Measurements from ENCODE around the gene PHEX. TPM values are rescaled to one million over a fixed set of nuclear protein-coding genes. Genes with fewer than 3 reads are reported as not detected.

PHEX gene
- total RNA-seq, 2 donors from 2014 or later: not detected

- Histone ChIP-seq H3K4me1 (no peaks in the 10 kb centered on the region), H3K9me3 (no peaks in the 10 kb centered on the region), H3K27ac (no peak overlapping the region), H3K27me3 (no peaks in the 10 kb centered on the region), H3K4me3 (no peak overlapping the region), H3K36me3 (replicated peaks in 1 of 2; ENCODE audit: insufficient read depth in 1 of 2, low read depth in 2 of 2) (no peaks in the 10 kb centered on the region)
- DNase-seq (no peak), ATAC-seq (no peak)
- no peak for TF ChIP-seq POLR2A (IDR thresholded peaks at IDR 0.05)
- no peak for TF ChIP-seq CTCF (IDR thresholded peaks at IDR 0.05)
- intact Hi-C loops (cut with DNase I): no loop called here
- 83 to 88% methylated on average over 1 of the region's 1 CpG for WGBS, 2 donors
Observed at GRCh38 chrX:22097012-22097694, 65.0 kb downstream of the PHEX start.

- H3K9me3 ChIP-seq: no peaks in the 10 kb centered on the region
- DNase-seq: no peak
- H3K27me3 ChIP-seq: no peaks in the 10 kb centered on the region
- intact Hi-C loops (cut with DNase I): no loop called here
- no peaks in the 10 kb centered on the region for H3K36me3 ChIP-seq (replicated peaks in 1 of 2; ENCODE audit: insufficient read depth in 1 of 2, low read depth in 2 of 2)
- no peak overlapping the region for H3K4me3 ChIP-seq
- 87 to 94% methylated on average over 3 to 5 of the region's 6 CpGs for WGBS, 2 donors
- H3K4me1 ChIP-seq: no peaks in the 10 kb centered on the region
- no peak for ATAC-seq
- TF ChIP-seq CTCF (IDR thresholded peaks at IDR 0.05): no peak
- no peak for TF ChIP-seq POLR2A (IDR thresholded peaks at IDR 0.05)
- no peak overlapping the region for H3K27ac ChIP-seq
Observed at GRCh38 chrX:22105231-22105630, 73.1 kb downstream of the PHEX start.

- no peaks in the 10 kb centered on the region for H3K36me3 ChIP-seq (replicated peaks in 1 of 2; ENCODE audit: insufficient read depth in 1 of 2, low read depth in 2 of 2)
- H3K4me1 ChIP-seq: peaks cover 4% of the 10 kb centered on the region
- H3K9me3 ChIP-seq: no peaks in the 10 kb centered on the region
- no peak for ATAC-seq
- intact Hi-C loops (cut with DNase I): no loop called here
- 85 to 90% methylated on average over 1 to 2 of the region's 2 CpGs for WGBS, 2 donors
- no peak overlapping the region for H3K27ac ChIP-seq
- no peak for DNase-seq
- TF ChIP-seq CTCF (IDR thresholded peaks at IDR 0.05) (no peak), POLR2A (IDR thresholded peaks at IDR 0.05) (no peak)
- H3K4me3 ChIP-seq: no peak overlapping the region
- no peaks in the 10 kb centered on the region for H3K27me3 ChIP-seq
Observed at GRCh38 chrX:22105971-22106370, 73.8 kb downstream of the PHEX start.

GRCh38 chrX:22109442-22109841, 77.3 kb downstream of the PHEX start:
- ATAC-seq (peak; percentile 55), DNase-seq (no peak)
- H3K4me3 ChIP-seq: no peak overlapping the region
- intact Hi-C loops (cut with DNase I): no loop called here
- no peaks in the 10 kb centered on the region for H3K36me3 ChIP-seq (replicated peaks in 1 of 2; ENCODE audit: insufficient read depth in 1 of 2, low read depth in 2 of 2)
- H3K4me1 ChIP-seq: peaks cover 4% of the 10 kb centered on the region
- no peaks in the 10 kb centered on the region for H3K9me3 ChIP-seq
- H3K27me3 ChIP-seq: no peaks in the 10 kb centered on the region
- TF ChIP-seq POLR2A (IDR thresholded peaks at IDR 0.05) (no peak), CTCF (IDR thresholded peaks at IDR 0.05) (no peak)
- no peak overlapping the region for H3K27ac ChIP-seq
- 73 to 76% methylated on average over 1 of the region's 1 CpG for WGBS, 2 donors

All from body of pancreas (tissue), 4 donors.